Measurements from ENCODE around the gene SMIM32.

GRCh38 chr5:136141561-136141960 is 51.4 kb downstream of the SMIM32 start:
- no peak for TF ChIP-seq CTCF (IDR thresholded peaks at IDR 0.05)
- no peak for TF ChIP-seq POLR2A (IDR thresholded peaks at IDR 0.05)
- no peak for TF ChIP-seq POLR2AphosphoS5 (IDR thresholded peaks at IDR 0.05)
